ENCODE measurements around the gene TMEM271.

The TMEM271 gene

GRCh38 chr4:576245-576821 lies at the start of gene TMEM271:
TMEM271 (minus strand) TSS chr4:576295; CDS start chr4:576062, 233 bp downstream.
- no peak for DNase-seq (ENCODE audit: low spot score)

DNA sequence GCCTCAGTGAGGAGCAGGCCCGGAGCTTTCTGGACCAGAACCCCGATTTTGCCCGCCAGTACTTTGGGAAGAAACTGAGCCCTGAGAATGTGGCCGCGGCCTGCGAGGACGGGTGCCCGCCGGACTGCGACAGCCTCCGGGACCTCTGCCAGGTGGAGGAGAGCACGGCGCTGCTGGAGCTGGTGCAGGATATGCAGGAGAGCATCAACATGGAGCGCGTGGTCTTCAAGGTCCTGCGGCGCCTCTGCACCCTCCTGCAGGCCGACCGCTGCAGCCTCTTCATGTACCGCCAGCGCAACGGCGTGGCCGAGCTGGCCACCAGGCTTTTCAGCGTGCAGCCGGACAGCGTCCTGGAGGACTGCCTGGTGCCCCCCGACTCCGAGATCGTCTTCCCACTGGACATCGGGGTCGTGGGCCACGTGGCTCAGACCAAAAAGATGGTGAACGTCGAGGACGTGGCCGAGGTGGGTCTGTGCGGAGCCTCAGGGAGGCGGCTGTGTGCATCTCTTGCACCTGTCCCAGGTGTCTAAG lies 49.6 kb upstream of the TMEM271 start:
- no peak for DNase-seq (ENCODE audit: low spot score)

DNA sequence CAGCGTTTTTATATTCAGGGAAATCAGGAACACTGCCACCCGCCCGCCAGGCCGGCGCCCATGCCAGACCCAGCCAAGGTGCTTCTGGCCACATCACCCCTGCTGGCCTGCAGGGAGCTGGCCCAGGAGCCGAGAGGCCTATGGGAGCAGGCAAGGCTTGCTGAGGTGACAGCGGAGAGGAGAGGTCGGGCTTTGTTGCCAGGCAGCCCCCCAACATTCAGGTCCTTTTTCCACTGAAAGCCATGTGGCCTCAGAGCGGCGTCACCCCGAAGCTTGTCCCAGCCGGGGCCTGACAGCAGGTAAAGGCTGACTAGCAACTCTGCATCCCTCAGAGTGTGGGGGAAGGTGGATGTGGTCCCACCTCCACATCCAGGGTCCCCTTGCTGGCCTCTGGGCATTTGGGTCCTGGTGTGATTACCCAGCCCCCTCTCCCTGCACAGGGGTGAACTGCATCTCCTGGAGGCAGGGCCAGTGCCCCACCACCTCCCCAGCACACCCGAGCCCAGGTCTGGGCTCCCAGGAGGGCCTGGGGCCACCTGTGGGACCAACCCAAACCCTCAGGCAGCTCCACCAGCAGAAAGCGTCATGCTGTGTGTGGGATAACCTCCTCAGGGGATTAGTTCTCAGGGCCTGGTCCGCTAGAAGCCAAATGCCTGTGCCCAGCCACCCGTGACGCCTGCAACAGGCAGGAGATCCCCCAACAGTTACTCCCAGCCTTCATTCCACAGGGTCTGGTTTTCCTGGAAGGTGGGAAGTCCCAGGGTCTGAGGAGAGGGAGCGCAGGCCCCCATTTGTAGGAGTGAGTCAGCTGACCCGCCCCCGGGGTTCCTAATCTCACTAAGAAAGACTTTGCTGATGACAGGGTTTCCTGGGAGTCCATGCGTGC lies 48.9 kb upstream of the TMEM271 start, which contains the start of gene PDE6B:
TSS of gene PDE6B (plus strand) at position 869 of the 886 bp plus-strand sequence. CDS start 54 bp downstream, outside the sequence.
- DNase-seq (ENCODE audit: low spot score), result no peak

DNA sequence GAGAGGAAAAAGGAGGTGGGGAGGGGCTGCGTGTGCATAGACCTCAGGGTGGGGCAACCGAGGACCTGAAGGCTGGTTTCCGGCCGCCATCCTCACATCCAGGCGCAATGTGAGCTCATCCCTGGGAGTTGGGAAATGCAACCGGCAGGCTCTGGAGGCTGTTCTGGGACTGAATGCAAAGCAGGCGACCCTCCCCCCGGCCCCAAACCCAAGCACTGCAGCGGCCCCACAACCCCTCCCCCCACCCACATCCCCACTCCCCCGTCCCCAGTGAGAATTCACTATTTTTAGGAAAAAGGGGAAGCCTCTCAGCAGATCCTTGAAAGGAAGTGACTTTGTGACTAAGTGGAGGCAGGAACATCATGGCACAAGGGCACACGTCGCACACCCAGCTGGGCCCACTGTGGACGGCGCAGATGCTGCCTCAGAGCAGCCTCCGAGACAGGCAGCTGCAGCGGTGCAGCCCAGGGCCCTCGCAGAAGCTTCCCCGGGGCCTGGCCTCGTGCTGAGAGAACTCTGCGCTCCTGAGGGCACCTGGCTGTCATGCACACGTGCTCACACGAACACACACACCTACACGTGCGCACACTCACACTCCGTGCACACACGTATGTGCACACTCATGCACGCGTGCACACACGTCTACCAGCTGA lies 47.9 kb upstream of the TMEM271 start:
- no peak for DNase-seq (ENCODE audit: low spot score)

- no peak for DNase-seq (ENCODE audit: low spot score)
These were observed 47.2 kb upstream of the TMEM271 start for GRCh38 chr4:622996-623913.

- DNase-seq (ENCODE audit: low spot score), result no peak
These were observed 46.2 kb upstream of the TMEM271 start for GRCh38 chr4:622071-622995.

- no peak for DNase-seq (ENCODE audit: low spot score)
These were observed 45.4 kb upstream of the TMEM271 start for GRCh38 chr4:621296-622070.

GRCh38 chr4:620851-621261 lies 44.8 kb upstream of the TMEM271 start:
- DNase-seq (ENCODE audit: low spot score), result no peak

DNA sequence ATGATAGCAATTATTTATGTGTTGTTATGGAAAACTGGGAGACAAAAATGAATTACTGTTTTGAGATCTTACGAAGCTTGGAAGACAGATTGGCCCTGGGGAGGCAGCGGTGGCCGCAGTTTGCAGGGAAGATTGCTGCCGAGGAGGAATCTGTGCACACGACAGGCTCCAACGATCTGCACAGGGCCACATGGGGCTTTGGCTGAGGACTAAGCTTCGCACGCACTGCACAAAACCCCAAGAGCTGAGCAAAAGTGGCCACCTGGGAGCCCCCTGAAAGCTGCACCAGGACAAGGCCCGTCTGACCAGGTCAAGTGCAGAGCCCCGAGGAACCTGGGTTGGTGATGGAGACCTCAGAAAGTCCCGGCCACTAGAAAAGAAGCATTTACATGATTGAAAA lies 44.1 kb upstream of the TMEM271 start:
- DNase-seq (ENCODE audit: low spot score), result no peak

GRCh38 chr4:617644-618641 lies 41.8 kb upstream of the TMEM271 start:
- DNase-seq (ENCODE audit: low spot score), result no peak

DNA sequence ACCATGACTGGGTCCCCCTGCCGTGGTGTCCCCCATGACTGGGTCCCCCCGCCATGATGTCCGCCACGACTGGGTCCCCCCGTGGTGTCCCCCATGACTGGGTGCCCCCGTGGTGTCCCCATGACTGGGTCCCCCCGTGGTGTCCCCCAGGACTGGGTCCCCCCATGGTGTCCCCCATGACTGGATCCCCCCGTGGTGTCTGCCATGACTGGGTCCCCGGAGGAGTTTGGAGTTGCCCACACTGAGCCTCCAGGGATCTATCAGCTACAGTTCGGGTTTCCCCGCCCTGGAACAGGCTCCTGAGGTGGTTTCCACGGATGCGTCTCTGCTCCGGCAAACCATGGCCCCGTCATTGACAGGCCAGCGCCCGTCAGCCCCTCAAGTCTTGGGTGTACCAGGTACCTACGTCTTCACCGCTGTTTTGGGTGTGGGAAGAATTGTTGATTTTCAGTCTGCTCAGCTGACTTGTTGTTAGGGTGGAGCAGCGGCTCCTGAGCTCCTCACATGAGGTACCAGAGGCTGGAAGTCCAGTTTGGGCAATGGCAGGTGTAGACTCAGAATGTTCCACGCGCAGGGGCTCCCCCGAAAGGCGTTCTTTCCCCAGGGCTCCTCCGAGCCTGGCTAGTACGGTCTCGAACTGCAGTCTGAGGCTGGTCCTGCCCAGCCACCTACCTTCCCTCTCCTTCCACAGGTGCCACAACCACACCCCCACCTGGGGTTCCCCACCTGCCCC lies 41.0 kb upstream of the TMEM271 start:
- no peak for DNase-seq (ENCODE audit: low spot score)

DNA sequence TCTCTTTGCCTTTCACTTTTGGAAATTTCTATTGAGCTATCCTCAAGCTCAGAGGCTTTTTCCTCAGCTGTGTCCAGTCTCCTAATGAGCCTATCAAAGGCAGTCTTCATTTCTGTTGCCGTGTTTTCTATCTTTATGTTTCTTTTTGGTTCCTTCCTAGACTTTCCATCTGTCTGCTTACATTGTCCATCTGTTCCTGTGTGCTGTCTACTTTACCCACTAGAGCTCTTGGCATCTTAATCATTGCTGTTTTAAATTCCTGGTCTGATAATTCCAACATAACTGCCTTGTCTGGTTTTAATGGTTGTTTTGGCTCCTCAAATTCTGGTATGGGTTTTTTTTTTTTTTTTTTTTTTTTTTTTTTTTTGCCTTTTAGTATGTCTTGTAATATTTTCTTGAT lies 40.0 kb upstream of the TMEM271 start:
- no peak for DNase-seq (ENCODE audit: low spot score)

- DNase-seq (ENCODE audit: low spot score), result no peak
These were observed 37.0 kb upstream of the TMEM271 start for GRCh38 chr4:613126-613525.

DNA sequence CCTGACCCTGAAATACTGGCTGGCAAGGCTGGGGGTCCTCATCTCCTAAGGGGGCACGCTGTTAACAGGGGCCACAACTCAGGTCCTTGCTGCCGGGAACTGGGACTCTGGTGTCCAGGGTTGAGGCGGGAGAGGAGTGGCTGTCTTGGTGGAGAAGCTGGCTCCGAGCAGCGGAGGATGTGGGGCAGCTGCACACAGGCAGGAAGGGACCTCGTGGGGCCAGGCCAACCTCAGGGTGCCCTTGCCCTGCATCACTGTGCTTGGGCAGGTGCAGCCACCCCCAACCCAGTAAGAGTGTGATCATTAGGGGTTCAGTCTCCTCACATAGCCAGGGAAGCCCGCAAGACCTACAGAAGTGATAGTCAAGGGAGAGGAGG lies 36.6 kb upstream of the TMEM271 start:
- DNase-seq (ENCODE audit: low spot score), result no peak

GRCh38 chr4:612052-612748 lies 36.1 kb upstream of the TMEM271 start:
- DNase-seq (ENCODE audit: low spot score), result no peak

GRCh38 chr4:610411-611261 lies 34.5 kb upstream of the TMEM271 start:
- DNase-seq (ENCODE audit: low spot score), result peak; percentile 26

Data from globus pallidus (tissue), 1 donor.